Osteoblast (primary cell): ENCODE results near the gene GABBR2. TPM values are rescaled to one million over a fixed set of nuclear protein-coding genes. Genes with fewer than 3 reads are reported as not detected.
A peak's percentile ranks its signal among the peaks of the same experiment; 100 is the strongest.

Source experiments
- DNase-seq: peaks from one replicate; pipeline ENCODE4 v3.0.0; 2011; ENCODE audit warnings: low spot score, mixed read lengths; ENCODE audit not compliant: insufficient read length; ENCODE audit errors: missing footprints
- H2AFZ ChIP-seq: 2 replicates; pipeline ENCODE4 v1.6.0; 2011; ENCODE audit warnings: mild to moderate bottlenecking, low read length
- H3K27ac ChIP-seq: 2 replicates; pipeline ENCODE4 v1.5.1; 2011; ENCODE audit warnings: mild to moderate bottlenecking, low read depth, low read length, moderate library complexity
- H3K27me3 ChIP-seq: 2 replicates; pipeline ENCODE4 v1.6.0; 2012; ENCODE audit warnings: mild to moderate bottlenecking, control low read depth, inconsistent platforms, low read length, moderate library complexity; ENCODE audit not compliant: insufficient read depth
- H3K36me3 ChIP-seq: 2 replicates; pipeline ENCODE4 v1.5.1; 2011; ENCODE audit warnings: mild to moderate bottlenecking, low read length, control low read depth, moderate library complexity; ENCODE audit not compliant: insufficient read depth
- H3K4me1 ChIP-seq: 2 replicates; pipeline ENCODE4 v1.5.1; 2011; ENCODE audit warnings: mild to moderate bottlenecking, low read length, control low read depth, moderate library complexity; ENCODE audit not compliant: insufficient read depth
- H3K4me2 ChIP-seq: 2 replicates; pipeline ENCODE4 v1.6.0; 2011; ENCODE audit warnings: mild to moderate bottlenecking, low read length; ENCODE audit not compliant: insufficient read depth
- H3K4me3 ChIP-seq: fragments of 200-600 bp; sonication (generic); 3 replicates; pipeline ENCODE4 v1.5.1; 2012; ENCODE audit warnings: mild to moderate bottlenecking, low read length, inconsistent platforms; ENCODE audit not compliant: insufficient read depth
- H3K79me2 ChIP-seq: 2 replicates; pipeline ENCODE4 v1.6.0; 2012; ENCODE audit warnings: mild to moderate bottlenecking, low read length, control low read depth, inconsistent platforms; ENCODE audit not compliant: insufficient read depth
- H3K9me3 ChIP-seq: 2 replicates; pipeline ENCODE4 v1.5.1; 2011; ENCODE audit warnings: low read depth, low read length, control low read depth
- H4K20me1 ChIP-seq: 2 replicates; pipeline ENCODE4 v1.6.0; 2012; ENCODE audit warnings: mild to moderate bottlenecking, low read length, control low read depth; ENCODE audit not compliant: insufficient read depth
- CTCF ChIP-seq: IDR thresholded peaks from 2 replicates; pipeline ENCODE4 v1.5.1; 2011; ENCODE audit warnings: mild to moderate bottlenecking, low read depth, low read length, moderate library complexity; ENCODE audit errors: extremely low read depth
- total RNA-seq: library from RNA; depleted of rRNA; stranded (reverse); fragments of >200 nt; gene quantifications from 2 replicates; pipeline ENCODE4 v1.2.3, GENCODE V29; 2012

GABBR2 gene
- total RNA-seq, 1 donor = under 0.01 TPM

GRCh38 chr9:98399950-98400683, 308.6 kb downstream of the GABBR2 start:
- Histone ChIP-seq H3K27me3 (peaks cover 25% of the 10 kb centered on the region), H3K36me3 (no peaks in the 10 kb centered on the region), H4K20me1 (no peaks in the 10 kb centered on the region), H2AFZ (no peak overlapping the region), H3K9me3 (no peaks in the 10 kb centered on the region), H3K4me2 (no peak overlapping the region), H3K79me2 (no peaks in the 10 kb centered on the region), H3K4me3 (no peak overlapping the region), H3K27ac (no peak overlapping the region), H3K4me1 (no peaks in the 10 kb centered on the region)
- peak; percentile 8 for TF ChIP-seq CTCF
- no peak for DNase-seq

GRCh38 chr9:98396656-98397055, 312.1 kb downstream of the GABBR2 start:
- Histone ChIP-seq H3K27me3 (peaks cover 26% of the 10 kb centered on the region), H3K27ac (no peak overlapping the region), H2AFZ (no peak overlapping the region), H3K36me3 (no peaks in the 10 kb centered on the region), H3K4me1 (no peaks in the 10 kb centered on the region), H3K9me3 (no peaks in the 10 kb centered on the region), H3K4me3 (no peak overlapping the region), H3K79me2 (no peaks in the 10 kb centered on the region), H4K20me1 (no peaks in the 10 kb centered on the region), H3K4me2 (no peak overlapping the region)
- DNase-seq = no peak
- no peak for TF ChIP-seq CTCF

GRCh38 chr9:98396236-98396635, 312.5 kb downstream of the GABBR2 start:
- no peak for DNase-seq
- Histone ChIP-seq H3K4me3 (no peak overlapping the region), H4K20me1 (no peaks in the 10 kb centered on the region), H3K9me3 (no peaks in the 10 kb centered on the region), H3K27me3 (peaks cover 26% of the 10 kb centered on the region), H3K4me2 (no peak overlapping the region), H3K36me3 (no peaks in the 10 kb centered on the region), H3K4me1 (no peaks in the 10 kb centered on the region), H3K79me2 (no peaks in the 10 kb centered on the region), H2AFZ (no peak overlapping the region), H3K27ac (no peak overlapping the region)
- no peak for TF ChIP-seq CTCF

- Histone ChIP-seq H3K9me3 (no peaks in the 10 kb centered on the region), H3K27me3 (peaks cover 17% of the 10 kb centered on the region), H3K36me3 (no peaks in the 10 kb centered on the region), H4K20me1 (no peaks in the 10 kb centered on the region), H3K4me3 (no peak overlapping the region), H2AFZ (no peak overlapping the region), H3K4me1 (no peaks in the 10 kb centered on the region), H3K27ac (no peak overlapping the region), H3K79me2 (no peaks in the 10 kb centered on the region), H3K4me2 (no peak overlapping the region)
- TF ChIP-seq CTCF = no peak
- no peak for DNase-seq
Measured at GRCh38 chr9:98391867-98392266, 316.9 kb downstream of the GABBR2 start.
